Measurements from ENCODE around the gene DCXR.

The DCXR gene

DNA sequence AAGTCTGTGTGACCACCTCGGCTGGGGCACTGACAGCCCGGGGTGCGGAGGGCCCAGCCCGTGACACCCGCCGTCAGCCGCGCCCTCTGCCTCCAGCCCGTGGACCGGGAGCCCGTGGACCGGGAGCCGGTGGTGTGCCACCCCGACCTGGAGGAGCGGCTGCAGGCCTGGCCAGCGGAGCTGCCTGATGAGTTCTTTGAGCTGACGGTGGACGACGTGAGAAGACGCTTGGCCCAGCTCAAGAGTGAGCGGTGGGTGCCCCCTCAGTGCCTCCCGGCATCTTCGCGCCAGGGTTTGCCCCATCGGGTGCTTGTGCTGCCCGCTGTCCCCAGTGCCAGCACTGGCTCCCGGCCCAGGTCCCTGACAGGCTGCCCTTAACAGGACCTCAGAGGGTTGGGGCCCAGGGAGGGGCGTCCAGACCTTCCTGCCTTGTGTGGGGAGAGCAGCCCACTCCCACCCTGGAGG lies 28.5 kb downstream of the DCXR start:
- no peak for DNase-seq

DNA sequence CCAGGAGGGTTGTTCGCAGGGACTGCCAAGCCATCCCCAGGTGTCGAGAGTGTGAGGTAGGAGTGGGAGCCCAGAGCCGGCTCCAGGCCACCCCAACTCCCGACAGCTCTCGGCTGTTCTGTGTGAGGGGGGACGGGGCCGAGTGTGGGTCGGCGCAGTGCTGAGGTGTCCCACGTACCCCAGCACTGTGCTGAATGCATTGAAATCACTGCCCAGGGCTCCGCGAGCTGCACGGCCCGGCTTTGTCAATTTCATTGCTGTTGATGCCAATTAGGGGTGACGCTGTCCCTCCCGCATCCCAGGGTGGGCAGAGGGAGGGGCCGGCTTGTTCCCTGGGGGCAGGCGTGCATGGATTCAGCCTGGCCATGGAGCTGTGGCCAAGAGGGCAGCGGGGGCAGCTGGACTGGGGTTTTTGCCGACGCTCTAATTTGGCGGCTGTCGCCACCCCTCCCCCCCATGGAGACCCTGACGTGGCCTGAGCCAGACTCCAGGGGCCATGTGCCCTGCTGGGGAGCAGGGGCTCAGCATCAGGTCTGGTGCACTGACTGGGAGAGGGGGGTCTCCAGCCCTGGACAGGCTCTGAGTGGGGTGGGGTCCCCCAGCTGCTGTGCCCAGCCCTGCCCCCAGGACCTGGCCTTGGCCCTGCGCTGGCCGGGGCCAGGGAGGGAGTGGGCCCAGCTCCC lies 29.1 kb downstream of the DCXR start:
- no peak for DNase-seq

- DNase-seq: no peak
These were observed 29.8 kb downstream of the DCXR start for GRCh38 chr17:82007495-82008257.

DNA sequence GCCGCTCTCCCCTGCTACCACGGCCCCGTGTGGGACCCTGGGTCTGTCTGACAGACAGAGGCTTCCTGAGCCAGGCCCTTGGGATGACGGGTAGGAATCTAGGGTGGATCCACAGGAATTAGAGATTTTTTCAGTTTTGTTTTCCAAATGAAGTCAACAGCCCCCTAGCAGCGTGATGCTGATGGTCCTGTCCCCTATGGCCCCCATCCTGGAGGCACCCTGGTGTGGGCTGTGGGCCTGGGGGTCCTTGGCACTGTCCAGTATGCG lies 30.3 kb downstream of the DCXR start:
- no peak for DNase-seq

- no peak for DNase-seq
These were observed 30.8 kb downstream of the DCXR start for GRCh38 chr17:82006468-82007227.

GRCh38 chr17:82005701-82006348 lies 31.7 kb downstream of the DCXR start:
- no peak for DNase-seq

GRCh38 chr17:82004517-82005455 lies 32.7 kb downstream of the DCXR start:
- no peak for DNase-seq

- DNase-seq: no peak
These were observed 33.8 kb downstream of the DCXR start for GRCh38 chr17:82003411-82004381.

DNA sequence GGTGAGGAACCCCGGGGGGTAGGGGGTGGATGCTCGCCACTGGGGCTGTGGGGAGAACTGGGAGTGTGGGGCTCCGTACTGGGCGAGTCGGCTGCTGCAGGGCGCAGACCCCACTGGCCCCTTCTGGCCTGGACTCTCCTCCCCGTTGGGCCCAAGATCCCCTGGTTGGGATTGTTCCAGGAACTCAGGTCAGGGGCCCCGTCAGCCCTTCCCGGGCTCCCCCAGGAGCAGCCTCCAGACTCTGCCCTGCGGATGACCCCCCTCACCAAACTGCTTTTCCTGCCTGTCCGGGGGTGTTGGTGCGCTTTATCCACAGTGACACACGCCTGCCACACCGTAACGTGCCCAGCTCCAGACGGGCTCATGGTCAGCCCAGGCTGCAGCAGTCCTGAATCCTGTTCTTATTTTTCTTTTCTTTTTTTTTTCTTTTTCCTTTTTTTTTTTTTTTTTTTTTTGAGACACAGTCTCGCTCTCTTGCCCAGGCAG lies 35.9 kb downstream of the DCXR start:
- DNase-seq: no peak

DNA sequence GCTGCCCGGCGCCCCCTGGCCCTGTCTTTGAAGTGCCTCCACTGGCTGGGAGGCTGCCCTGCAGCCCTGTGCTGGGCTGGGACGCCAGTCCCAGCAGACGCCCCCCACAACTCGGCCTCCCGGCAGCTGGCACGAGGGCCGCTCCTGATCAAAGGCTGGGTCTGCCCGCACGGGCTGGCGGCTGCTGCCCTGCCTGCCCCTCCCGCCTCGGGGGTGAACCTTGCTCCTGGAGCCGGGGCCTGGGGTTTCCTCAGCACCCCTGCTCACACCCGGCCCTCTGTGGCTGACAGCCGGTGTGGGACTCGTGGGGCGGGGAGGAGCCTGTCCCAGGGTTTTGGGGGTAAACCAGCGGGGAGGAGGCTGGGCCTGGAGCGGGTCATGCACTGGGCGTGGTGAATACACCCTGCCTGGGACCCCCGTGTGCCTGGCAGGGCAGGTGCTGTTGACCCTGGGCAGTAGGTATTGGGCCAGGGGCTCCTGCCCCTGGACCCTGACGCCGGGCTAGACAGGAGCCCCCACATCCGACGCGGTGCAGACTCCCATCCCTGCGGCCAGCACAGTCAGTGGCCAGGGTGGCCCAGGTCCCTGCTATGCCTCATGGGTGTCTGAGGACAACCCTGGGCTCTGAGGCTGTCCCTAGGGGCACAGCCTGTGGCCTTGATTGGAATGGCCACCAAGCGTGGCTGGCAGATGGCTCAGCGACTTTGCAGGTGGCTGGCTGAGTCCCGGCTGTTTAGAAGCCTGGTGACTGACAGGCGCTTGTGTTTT lies 36.5 kb downstream of the DCXR start:
- DNase-seq: no peak

DNA sequence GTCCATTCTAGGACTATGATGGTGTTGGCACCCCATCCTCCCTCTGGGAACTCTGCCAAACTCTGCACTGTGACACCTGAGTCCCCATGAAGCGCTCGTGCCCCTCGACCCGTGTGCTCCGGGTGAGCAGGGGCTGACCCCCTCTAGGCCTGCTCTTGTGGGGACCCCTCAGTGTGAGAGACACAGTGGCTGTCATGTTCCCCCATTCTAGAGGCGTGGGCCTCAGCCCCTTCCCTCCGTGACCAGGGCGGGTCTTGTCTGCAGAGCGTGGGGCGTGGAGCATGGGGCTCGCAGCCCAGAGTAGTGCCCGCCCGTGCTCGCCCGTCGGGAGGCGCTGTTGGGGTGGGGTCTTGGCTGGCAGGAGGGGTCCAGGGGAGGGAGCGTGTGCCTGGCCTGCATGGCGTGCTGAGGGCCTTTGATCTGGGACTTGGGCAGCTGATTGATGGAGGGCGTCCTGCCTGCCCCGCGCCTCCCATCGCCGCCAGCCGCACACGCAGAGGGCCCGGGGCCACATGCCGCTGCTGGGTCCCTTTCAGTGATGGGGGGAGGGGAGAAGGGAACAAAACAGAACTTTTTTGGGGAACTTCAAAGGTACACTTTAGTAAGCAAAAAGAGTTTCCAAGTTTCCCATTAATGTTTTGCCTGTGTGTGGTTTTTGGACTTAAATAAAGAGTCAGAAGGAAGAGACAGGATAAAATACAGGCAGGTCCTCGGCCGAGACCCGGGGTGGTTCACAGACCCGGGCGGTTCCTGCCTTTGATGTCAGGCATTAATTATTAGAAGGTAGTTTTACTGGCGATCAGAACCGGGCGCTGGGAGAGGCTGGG lies 37.3 kb downstream of the DCXR start:
- DNase-seq: no peak

DNA sequence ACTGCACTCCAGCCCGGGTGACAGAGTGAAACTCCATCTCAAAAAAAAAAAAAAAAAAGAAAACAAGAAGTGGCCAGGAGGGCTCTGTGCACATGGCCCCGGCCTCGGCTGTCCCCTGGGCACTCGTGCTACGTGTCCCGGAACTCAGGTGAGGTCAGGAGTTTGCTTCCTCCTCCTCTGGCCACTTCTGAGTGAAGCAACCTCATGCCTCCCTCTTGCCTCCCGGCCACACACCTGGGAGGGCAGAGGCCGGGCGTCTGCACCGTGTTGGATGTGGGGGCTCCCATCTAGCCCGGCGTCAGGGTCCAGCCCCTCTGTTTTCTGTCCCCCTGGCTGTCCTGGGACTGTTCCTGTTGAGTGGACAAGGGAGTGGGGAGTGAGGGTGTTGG lies 37.9 kb downstream of the DCXR start:
- no peak for DNase-seq

- no peak for DNase-seq
These were observed 38.6 kb downstream of the DCXR start for GRCh38 chr17:81998691-81999438.

DNA sequence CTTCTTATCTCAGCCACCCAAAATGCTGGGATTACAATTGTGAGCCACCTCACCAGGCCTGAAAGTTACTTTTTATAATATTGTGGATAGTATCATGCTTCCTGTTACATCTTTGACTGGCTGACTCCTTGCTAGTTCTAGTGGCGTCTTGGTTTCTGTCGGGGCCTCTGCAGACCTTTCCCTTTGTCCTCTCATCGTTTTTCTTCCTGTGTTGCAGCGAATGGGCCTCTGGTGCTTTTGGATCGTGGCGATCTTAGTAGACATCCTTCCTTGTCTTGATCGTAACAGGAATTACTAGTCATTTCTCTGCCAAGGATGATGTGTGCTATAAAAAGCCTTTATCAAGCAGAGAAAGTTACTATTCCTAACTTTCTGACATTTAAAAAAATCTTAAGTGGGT lies 39.3 kb downstream of the DCXR start:
- no peak for DNase-seq

GRCh38 chr17:81996757-81997441 lies 40.6 kb downstream of the DCXR start:
- no peak for DNase-seq

- no peak for DNase-seq
These were observed 41.2 kb downstream of the DCXR start for GRCh38 chr17:81996232-81996756.

DNA sequence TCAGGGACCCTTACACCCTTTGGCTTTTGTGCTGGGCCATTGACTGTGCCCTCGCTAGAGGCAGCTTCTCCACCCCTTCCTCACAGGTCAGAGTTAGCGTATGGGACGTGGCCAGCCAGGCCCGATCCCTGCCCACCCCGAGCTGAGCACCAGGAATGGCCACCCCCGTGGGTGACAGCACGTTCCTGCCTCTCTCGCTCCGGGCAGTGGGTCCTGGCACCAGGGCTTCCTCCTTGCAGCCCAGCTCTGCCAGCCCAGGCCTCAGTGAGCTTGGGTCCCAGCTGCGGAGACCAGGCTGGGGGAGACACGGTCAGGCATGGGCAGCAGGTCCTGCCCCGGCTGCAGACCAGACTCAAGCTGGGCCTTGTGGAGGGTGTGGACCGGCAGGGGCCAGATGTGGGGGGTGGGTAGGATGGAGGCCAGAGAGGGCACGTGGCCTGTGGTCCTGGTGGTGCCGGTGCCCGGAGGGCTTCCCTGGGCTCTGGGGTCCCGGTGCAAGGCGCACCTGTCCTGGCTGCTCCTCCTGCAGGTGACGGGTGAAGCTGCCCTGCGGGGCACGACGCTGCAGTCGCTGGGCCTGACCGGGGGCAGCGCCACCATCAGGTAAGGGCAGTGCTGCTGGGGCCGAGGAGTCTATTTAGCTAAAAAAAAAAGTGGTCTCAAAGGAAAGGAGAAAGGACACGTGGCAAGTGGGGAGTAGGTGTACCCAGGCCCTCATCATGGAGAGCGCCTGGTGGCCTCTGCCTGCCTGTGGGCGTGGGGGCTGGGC lies 41.9 kb downstream of the DCXR start:
- no peak for DNase-seq

All from T-helper 9 cell (primary cell).